Tibial artery (tissue), 4 donors: ENCODE data around the gene NKRF.

Source experiments
- DNase-seq, 2 donors: peaks; one replicate each; pipeline ENCODE4 v3.0.0-alpha.2; 2019
- H3K27ac ChIP-seq, 2 donors: fragments of 200-600 bp; sonication (generic) in 1 of 2; 1 replicate in 1 of 2; 2 replicates in 1 of 2; pipeline ENCODE4 v1.5.1; 2018 to 2019; ENCODE audit warnings: mild to moderate bottlenecking in 1 of 2
- H3K27me3 ChIP-seq, 2 donors: fragments of 200-600 bp; sonication (generic) in 1 of 2; one replicate each; pipeline versions ENCODE4 v1.5.1 to v1.6.0; 2016 to 2019
- H3K36me3 ChIP-seq, 3 donors: fragments of 200-600 bp; sonication (generic) in 2 of 3; one replicate each; pipeline ENCODE4 v1.5.1; 2016 to 2019; ENCODE audit warnings: mild to moderate bottlenecking in 2 of 3
- H3K4me1 ChIP-seq, 4 donors: fragments of 200-600 bp; sonication (generic) in 2 of 4; 1 replicate in 3 of 4; 2 replicates in 1 of 4; pipeline ENCODE4 v1.5.1; 2016 to 2019
- H3K4me3 ChIP-seq, 2 donors: fragments of 200-600 bp; sonication (generic) in 1 of 2; 1 replicate in 1 of 2; 2 replicates in 1 of 2; pipeline ENCODE4 v1.5.1; 2018 to 2019; ENCODE audit warnings: mild to moderate bottlenecking in 2 of 2
- H3K9me3 ChIP-seq, 3 donors: fragments of 200-600 bp; sonication (generic) in 1 of 3; one replicate each; pipeline ENCODE4 v1.5.1; 2016 to 2019
- CTCF ChIP-seq, 2 experiments: fragments of 200-600 bp in 1 of 2; fragments of 450-650 bp in 1 of 2; IDR thresholded peaks; one replicate each; pipeline ENCODE4 v1.5.1; 2017 to 2019; ENCODE audit warnings: antibody characterized with exemption in 2 of 2, mild to moderate bottlenecking in 1 of 2, moderate library complexity in 1 of 2
- intact Hi-C: fragments of 100-400 bp; cut with DNase I; formaldehyde crosslinking; loops from one replicate; pipeline ENCODE4 v1.15.0; 2023; ENCODE audit warnings: low total_unique reads

The NKRF gene

GRCh38 chrX:119539872-119540271 is 66.4 kb downstream of the NKRF start:
- Histone ChIP-seq H3K27me3 (no peaks in the 10 kb centered on the region), H3K9me3 (no peaks in the 10 kb centered on the region), H3K4me3 (no peak overlapping the region), H3K27ac (no peak overlapping the region), H3K36me3 (peaks cover 0 to 39% (median 0%) of the 10 kb centered on the region in 3 donors), H3K4me1 (no peaks in the 10 kb centered on the region)
- no peak for DNase-seq
- TF ChIP-seq CTCF (IDR thresholded peaks at IDR 0.05): no peak
- intact Hi-C loops: no loop called here
